Thymus (tissue), 11 donors: ENCODE measurements around the gene NAA38. TPM values are rescaled to one million over a fixed set of nuclear protein-coding genes. Genes with fewer than 3 reads are reported as not detected.

ENCODE experiments used
- DNase-seq, 9 donors: peaks; one replicate each; pipeline ENCODE4 v3.0.0-alpha.2; 2013; ENCODE audit warnings: low spot score in 9 of 9, low read depth in 6 of 9, missing footprints in 1 of 9
- H3K27ac ChIP-seq, 2 donors: one replicate each; pipeline ENCODE4 v1.5.1; 2013; ENCODE audit warnings: control low read depth in 1 of 2, low read depth in 1 of 2, low read length in 1 of 2, mild to moderate bottlenecking in 1 of 2, moderate library complexity in 1 of 2
- H3K27me3 ChIP-seq, 2 donors: one replicate each; pipeline ENCODE4 v1.5.1; 2013; ENCODE audit warnings: low read length in 1 of 2; ENCODE audit not compliant: control insufficient read depth in 2 of 2, insufficient read depth in 1 of 2
- H3K36me3 ChIP-seq, 2 donors: one replicate each; pipeline ENCODE4 v1.5.1; 2013; ENCODE audit warnings: low read length in 1 of 2, mild to moderate bottlenecking in 1 of 2, moderate library complexity in 1 of 2; ENCODE audit not compliant: control insufficient read depth in 2 of 2, insufficient read depth in 2 of 2
- H3K4me1 ChIP-seq, 2 donors: one replicate each; pipeline ENCODE4 v1.5.1; 2013; ENCODE audit warnings: low read length in 2 of 2; ENCODE audit not compliant: control insufficient read depth in 2 of 2, insufficient read depth in 2 of 2
- H3K4me3 ChIP-seq, 2 donors: one replicate each; pipeline ENCODE4 v1.5.1; 2013; ENCODE audit warnings: low read length in 2 of 2, control low read depth in 1 of 2, mild to moderate bottlenecking in 1 of 2
- H3K9me3 ChIP-seq, 2 donors: one replicate each; pipeline ENCODE4 v1.5.1; 2013; ENCODE audit warnings: low read length in 1 of 2, mild to moderate bottlenecking in 1 of 2; ENCODE audit not compliant: control insufficient read depth in 2 of 2, insufficient read depth in 1 of 2
- WGBS: extraction: QIAGEN DNeasy Blood & Tissue Kit; methylation state at CpG from one replicate; pipeline ENCODE4 v1.1.7; 2013; 5-methylcytosine and 5-hydroxymethylcytosine counted together
- polyA plus RNA-seq: library from polyadenylated mRNA; stranded (reverse); fragments of 200-250 nt; gene quantifications from one replicate; pipeline ENCODE4 v1.2.3, GENCODE V29; 2013
- total RNA-seq: library from RNA; stranded (reverse); fragments of 120-200 nt; gene quantifications from one replicate; pipeline ENCODE4 v1.2.4, GENCODE V29; 2013
- donor health status: healthy.

The NAA38 gene
- total and polyA plus RNA-seq, 2 donors: 85.3 to 155 TPM

- no peak for DNase-seq
These were observed 36.0 kb upstream of the NAA38 start for GRCh38 chr17:7893187-7893880.

GRCh38 chr17:7889166-7889955 is 32.0 kb upstream of the NAA38 start:
- Histone ChIP-seq H3K27ac (peak overlapping the region; percentile 73 to 96), H3K9me3 (peaks cover 0 to 6% of the 10 kb centered on the region in 2 donors), H3K4me3 (no peak overlapping the region), H3K27me3 (no peaks in the 10 kb centered on the region), H3K4me1 (peaks cover 14 to 41% of the 10 kb centered on the region in 2 donors), H3K36me3 (peaks cover 36 to 50% of the 10 kb centered on the region in 2 donors)
- 80% methylated on average over 11 of the region's 11 CpGs for WGBS
- peak in 1 of 9 donors; percentile 10 for DNase-seq

More at GRCh38 chr17:7893187-7893880, 36.0 kb upstream of the NAA38 start:
- Histone ChIP-seq H3K4me3 (no peak overlapping the region), H3K36me3 (peaks cover 69 to 85% of the 10 kb centered on the region in 2 donors), H3K9me3 (no peaks in the 10 kb centered on the region), H3K27ac (no peak overlapping the region), H3K27me3 (no peaks in the 10 kb centered on the region), H3K4me1 (peaks cover 6 to 17% of the 10 kb centered on the region in 2 donors)
- WGBS: over 99% methylated on average over 15 of the region's 15 CpGs

- H3K4me3 ChIP-seq: peak within 1 kb of the TSS; percentile 82 to 87
- peaks cover 0 to 6% of the 10 kb centered on the region in 2 donors for H3K9me3 ChIP-seq
- peak within 1 kb of the TSS; percentile 95 to 96 for H3K27ac ChIP-seq
- H3K4me1 ChIP-seq: peaks cover 17 to 46% of the 10 kb centered on the region in 2 donors
- 48% methylated on average over 18 of the region's 18 CpGs for WGBS
- H3K27me3 ChIP-seq: no peaks in the 10 kb centered on the region
- peak in 2 of 9 donors; percentile 33 to 46 for DNase-seq
- H3K36me3 ChIP-seq: peaks cover 25 to 40% of the 10 kb centered on the region in 2 donors
These were observed 31.0 kb upstream of the NAA38 start, which contains the start of gene CHD3 for GRCh38 chr17:7888184-7888920. Gene CHD3, plus strand, starts transcription at chr17:7888789. Its CDS starts 212 bp downstream, at chr17:7889001.

GRCh38 chr17:7887482-7888183 is 30.3 kb upstream of the NAA38 start:
- H3K36me3 ChIP-seq: peaks cover 22 to 33% of the 10 kb centered on the region in 2 donors
- peak overlapping the region; percentile 95 to 96 for H3K27ac ChIP-seq
- under 1% methylated on average over 35 of the region's 35 CpGs for WGBS
- DNase-seq: peak in 8 of 9 donors; percentile 80 to 94 (median 88)
- H3K27me3 ChIP-seq: no peaks in the 10 kb centered on the region
- H3K4me3 ChIP-seq: peak overlapping the region; percentile 82 to 87
- peaks cover 21 to 52% of the 10 kb centered on the region in 2 donors for H3K4me1 ChIP-seq
- peaks cover 0 to 6% of the 10 kb centered on the region in 2 donors for H3K9me3 ChIP-seq

GRCh38 chr17:7887038-7887481 is 29.7 kb upstream of the NAA38 start:
- 2% methylated on average over 8 of the region's 8 CpGs for WGBS
- no peaks in the 10 kb centered on the region for H3K27me3 ChIP-seq
- H3K36me3 ChIP-seq: peaks cover 21 to 31% of the 10 kb centered on the region in 2 donors
- peak in 1 of 9 donors; percentile 84 for DNase-seq
- H3K4me3 ChIP-seq: peak overlapping the region; percentile 82 to 87
- H3K4me1 ChIP-seq: peaks cover 26 to 57% of the 10 kb centered on the region in 2 donors
- peak overlapping the region; percentile 95 to 96 for H3K27ac ChIP-seq
- H3K9me3 ChIP-seq: peaks cover 0 to 6% of the 10 kb centered on the region in 2 donors

- peak in 2 of 9 donors; percentile 43 to 71 for DNase-seq
- peaks cover 32 to 63% of the 10 kb centered on the region in 2 donors for H3K4me1 ChIP-seq
- peaks cover 0 to 6% of the 10 kb centered on the region in 2 donors for H3K9me3 ChIP-seq
- H3K36me3 ChIP-seq: peaks cover 17 to 25% of the 10 kb centered on the region in 2 donors
- under 1% methylated on average over 30 of the region's 30 CpGs for WGBS
- peak overlapping the region; percentile 82 to 87 for H3K4me3 ChIP-seq
- H3K27me3 ChIP-seq: no peaks in the 10 kb centered on the region
- H3K27ac ChIP-seq: peak overlapping the region; percentile 95 to 96
These were observed 29.1 kb upstream of the NAA38 start for GRCh38 chr17:7886227-7887037.

GRCh38 chr17:7885367-7886226 is 28.2 kb upstream of the NAA38 start:
- H3K4me3 ChIP-seq: peak overlapping the region; percentile 82 to 87
- peaks cover 8 to 20% of the 10 kb centered on the region in 2 donors for H3K36me3 ChIP-seq
- under 1% methylated on average over 64 of the region's 64 CpGs for WGBS
- no peaks in the 10 kb centered on the region for H3K27me3 ChIP-seq
- peaks cover 40 to 71% of the 10 kb centered on the region in 2 donors for H3K4me1 ChIP-seq
- peak in 2 of 9 donors; percentile 36 to 58 for DNase-seq
- peak overlapping the region; percentile 95 to 96 for H3K27ac ChIP-seq
- H3K9me3 ChIP-seq: peaks cover 0 to 6% of the 10 kb centered on the region in 2 donors
